Transverse colon (tissue), 4 donors: ENCODE data around the gene MAN2A1. TPM values are rescaled to one million over a fixed set of nuclear protein-coding genes. Genes with fewer than 3 reads are reported as not detected.

Experiments
- DNase-seq: peaks from one replicate; pipeline ENCODE4 v3.0.0-alpha.2; 2019
- H3K27ac ChIP-seq, 4 donors: fragments of 200-600 bp; sonication (generic); 2 replicates each; pipeline ENCODE4 v1.5.1; 2016 to 2018; ENCODE audit warnings: inconsistent platforms in 4 of 4
- H3K27me3 ChIP-seq: fragments of 200-600 bp; sonication (generic); 2 replicates; pipeline ENCODE4 v1.5.1; 2017; ENCODE audit warnings: inconsistent platforms
- H3K36me3 ChIP-seq, 4 donors: fragments of 200-600 bp; sonication (generic); 2 replicates each; pipeline ENCODE4 v1.5.1; 2017 to 2019; ENCODE audit warnings: inconsistent platforms in 4 of 4
- H3K4me1 ChIP-seq, 4 donors: fragments of 200-600 bp; sonication (generic); 2 replicates each; pipeline ENCODE4 v1.5.1; 2017 to 2020; ENCODE audit warnings: inconsistent platforms in 4 of 4
- H3K4me3 ChIP-seq, 4 donors: fragments of 200-600 bp; sonication (generic); 1 replicate in 1 of 4; 2 replicates in 3 of 4; pipeline versions ENCODE4 v1.5.1 to v1.6.1; 2017 to 2019; ENCODE audit warnings: inconsistent platforms in 4 of 4
- H3K9me3 ChIP-seq, 2 donors: fragments of 200-600 bp; sonication (generic); 2 replicates each; pipeline ENCODE4 v1.5.1; 2017 to 2019; ENCODE audit warnings: inconsistent platforms in 2 of 2
- CTCF ChIP-seq, 5 experiments: fragments of 200-600 bp in 3 of 5; fragments of 450-650 bp in 2 of 5; sonication (generic) in 3 of 5; IDR thresholded peaks; 1 replicate in 2 of 5; 2 replicates in 3 of 5; pipeline ENCODE4 v1.5.1; 2016 to 2017; ENCODE audit warnings: antibody characterized with exemption in 5 of 5, inconsistent platforms in 3 of 5, mild to moderate bottlenecking in 2 of 5, moderate library complexity in 1 of 5
- EP300 ChIP-seq: sonication (generic); formaldehyde crosslinking; IDR thresholded peaks from one replicate; pipeline ENCODE4 v1.6.1; 2017; ENCODE audit warnings: antibody characterized with exemption, low read depth
- POLR2A ChIP-seq: fragments of 450-650 bp; IDR thresholded peaks from one replicate; pipeline ENCODE4 v1.6.1; 2016; ENCODE audit warnings: antibody characterized with exemption, mild to moderate bottlenecking, moderate library complexity
- POLR2AphosphoS5 ChIP-seq, 3 donors: sonication (generic); formaldehyde crosslinking; IDR thresholded peaks; one replicate each; pipeline ENCODE4 v1.6.1; 2016; ENCODE audit warnings: antibody characterized with exemption in 3 of 3
- WGBS, 2 donors: methylation state at CpG; one replicate each; pipeline ENCODE4 v1.1.5; 2018; ENCODE audit warnings: low coverage in 1 of 2; 5-methylcytosine and 5-hydroxymethylcytosine counted together
- in situ Hi-C, 4 donors: fragments of 200-750 bp; cut with MboI; loops; one replicate each; pipeline versions ENCODE4 v1.15.0 to v1.15.1; 2017; ENCODE audit warnings: low sequenced_read_pairs in 3 of 4, low pct_ligation_motif_present in 1 of 4, low pct_unique_long_range_greater_than_20kb in 1 of 4
- intact Hi-C: fragments of 100-400 bp; cut with DNase I; formaldehyde crosslinking; loops from one replicate; pipeline ENCODE4 v1.15.1; 2023; ENCODE audit warnings: low total_unique reads
- total RNA-seq, 4 donors: library from RNA; depleted of rRNA; stranded (reverse); fragments of >200 nt; gene quantifications; one replicate each; pipeline ENCODE4 v1.1.0, GENCODE V29; 2016

Gene MAN2A1
- total RNA-seq, 4 donors from 2014 or later = 39.2 to 95.3 (median 70.4) TPM

- intact Hi-C loops = no loop called here
- H3K4me1 ChIP-seq = peaks cover 0 to 14% (median 9%) of the 10 kb centered on the region in 4 donors
- H3K27me3 ChIP-seq = no peaks in the 10 kb centered on the region
- TF ChIP-seq POLR2AphosphoS5 (IDR thresholded peaks at IDR 0.05) (no peak), CTCF (IDR thresholded peaks at IDR 0.05) (no peak), EP300 (no peak), POLR2A (no peak)
- no peak for DNase-seq
- H3K27ac ChIP-seq = no peak overlapping the region
- no peak overlapping the region for H3K4me3 ChIP-seq
- WGBS, 2 donors = 86 to 88% methylated on average over 1 of the region's 1 CpG
- in situ Hi-C loops = no loop called here
- no peaks in the 10 kb centered on the region for H3K36me3 ChIP-seq
- H3K9me3 ChIP-seq = no peaks in the 10 kb centered on the region
Observed at GRCh38 chr5:109741390-109741789, 51.7 kb downstream of the MAN2A1 start.

- no peak for DNase-seq
- TF ChIP-seq POLR2AphosphoS5 (IDR thresholded peaks at IDR 0.05) (no peak), CTCF (IDR thresholded peaks at IDR 0.05) (no peak), EP300 (no peak), POLR2A (no peak)
Observed at GRCh38 chr5:109743041-109743531, 53.4 kb downstream of the MAN2A1 start.

GRCh38 chr5:109743770-109744212 lies 54.1 kb downstream of the MAN2A1 start:
- Histone ChIP-seq H3K4me3 (no peak overlapping the region), H3K27ac (no peak overlapping the region), H3K9me3 (no peaks in the 10 kb centered on the region), H3K36me3 (no peaks in the 10 kb centered on the region), H3K4me1 (peaks cover 0 to 14% (median 9%) of the 10 kb centered on the region in 4 donors), H3K27me3 (no peaks in the 10 kb centered on the region)
- DNase-seq = no peak
- 61 to 63% methylated on average over 3 of the region's 3 CpGs for WGBS, 2 donors
- in situ Hi-C loops = no loop called here
- TF ChIP-seq EP300 = no peak
- intact Hi-C loops = no loop called here

More at GRCh38 chr5:109743041-109743531, 53.4 kb downstream of the MAN2A1 start:
- H3K36me3 ChIP-seq = no peaks in the 10 kb centered on the region
- H3K9me3 ChIP-seq = no peaks in the 10 kb centered on the region
- 66 to 67% methylated on average over 5 of the region's 5 CpGs for WGBS, 2 donors
- H3K27me3 ChIP-seq = no peaks in the 10 kb centered on the region
- peaks cover 0 to 14% (median 9%) of the 10 kb centered on the region in 4 donors for H3K4me1 ChIP-seq
- H3K4me3 ChIP-seq = no peak overlapping the region
- in situ Hi-C loops = no loop called here
- intact Hi-C loops = no loop called here
- H3K27ac ChIP-seq = no peak overlapping the region

GRCh38 chr5:109744261-109744660 lies 54.5 kb downstream of the MAN2A1 start:
- DNase-seq = no peak
- Histone ChIP-seq H3K27ac (no peak overlapping the region), H3K36me3 (no peaks in the 10 kb centered on the region), H3K4me1 (peaks cover 0 to 14% (median 9%) of the 10 kb centered on the region in 4 donors), H3K4me3 (no peak overlapping the region), H3K9me3 (no peaks in the 10 kb centered on the region), H3K27me3 (no peaks in the 10 kb centered on the region)
- intact Hi-C loops = no loop called here
- in situ Hi-C loops = no loop called here
- WGBS, 2 donors = 90 to 96% methylated on average over 2 of the region's 2 CpGs
- TF ChIP-seq CTCF (IDR thresholded peaks at IDR 0.05) (no peak), POLR2A (no peak), POLR2AphosphoS5 (IDR thresholded peaks at IDR 0.05) (no peak)

- no peak for TF ChIP-seq EP300
- no peak for TF ChIP-seq POLR2AphosphoS5 (IDR thresholded peaks at IDR 0.05)
- no peak for TF ChIP-seq CTCF (IDR thresholded peaks at IDR 0.05)
- no peak for TF ChIP-seq POLR2A
- no peaks in the 10 kb centered on the region for H3K36me3 ChIP-seq
- no peak overlapping the region for H3K4me3 ChIP-seq
- H3K27ac ChIP-seq = no peak overlapping the region
- no peaks in the 10 kb centered on the region for H3K9me3 ChIP-seq
- intact Hi-C loops = no loop called here
- no peaks in the 10 kb centered on the region for H3K27me3 ChIP-seq
- DNase-seq = no peak
- in situ Hi-C loops = no loop called here
- peaks cover 0 to 3% (median under 1%) of the 10 kb centered on the region in 4 donors for H3K4me1 ChIP-seq
Observed at GRCh38 chr5:109748546-109748945, 58.8 kb downstream of the MAN2A1 start.
